Umbilical cord (tissue), 1 donor: Measurements from ENCODE around the gene NXF1. TPM values are rescaled to one million over a fixed set of nuclear protein-coding genes. Genes with fewer than 3 reads are reported as not detected.

Experiments
- total RNA-seq: library from RNA; depleted of rRNA; stranded (reverse); fragments of >200 nt; gene quantifications from one replicate; pipeline ENCODE4 v1.2.3, GENCODE V29; 2014; ENCODE audit warnings: low replicate concordance; ENCODE audit not compliant: insufficient read depth

The NXF1 gene
- total RNA-seq, 1 donor from 2014 or later = 22.6 TPM

Other genes with a start within 250 kb of the NXF1 start
- gene EEF1G, start 231.5 kb downstream of the NXF1 start, total RNA-seq = 944 TPM
- gene TUT1, start 213.9 kb downstream of the NXF1 start, total RNA-seq = 2.4 TPM
- gene MTA2, start 203.6 kb downstream of the NXF1 start, total RNA-seq = 58.3 TPM
- 41.7 TPM for gene EML3, start 192.7 kb downstream of the NXF1 start, total RNA-seq
- gene ROM1, start 192.2 kb downstream of the NXF1 start, total RNA-seq = 8.7 TPM
- 7.9 TPM for gene B3GAT3, start 183.5 kb downstream of the NXF1 start, total RNA-seq
- gene GANAB, start 158.8 kb downstream of the NXF1 start, total RNA-seq = 96.8 TPM
- gene INTS5, start 152.1 kb downstream of the NXF1 start, total RNA-seq = 11.3 TPM
- 14.2 TPM for gene C11orf98, start 140.2 kb downstream of the NXF1 start, total RNA-seq
- 3.1 TPM for gene CSKMT, start 140.1 kb downstream of the NXF1 start, total RNA-seq
- 2.9 TPM for gene UQCC3, start 133.8 kb downstream of the NXF1 start, total RNA-seq
- 0.72 TPM for gene LBHD1, start 133.2 kb downstream of the NXF1 start, total RNA-seq
- 98.0 TPM for gene UBXN1, start 126.4 kb downstream of the NXF1 start, total RNA-seq
- 3.1 TPM for gene LRRN4CL, start 115.9 kb downstream of the NXF1 start, total RNA-seq
- 6.3 TPM for gene BSCL2, start 98.0 kb downstream of the NXF1 start, total RNA-seq
- not detected for gene GNG3, start 97.8 kb downstream of the NXF1 start, total RNA-seq
- gene HNRNPUL2, start 78.0 kb downstream of the NXF1 start, total RNA-seq = 13.5 TPM
- 27.0 TPM for gene TTC9C, start 77.0 kb downstream of the NXF1 start, total RNA-seq
- gene ZBTB3, start 51.3 kb downstream of the NXF1 start, total RNA-seq = 6.5 TPM
- 24.6 TPM for gene POLR2G, start 43.9 kb downstream of the NXF1 start, total RNA-seq
- 10.1 TPM for gene TAF6L, start 34.0 kb downstream of the NXF1 start, total RNA-seq
- 11.1 TPM for gene TMEM179B, start 18.0 kb downstream of the NXF1 start, total RNA-seq
- 33.5 TPM for gene TMEM223, start 13.4 kb downstream of the NXF1 start, total RNA-seq
- 44.3 TPM for gene STX5, start 26.6 kb upstream of the NXF1 start, total RNA-seq
- not detected for gene TEX54, start 27.4 kb upstream of the NXF1 start, total RNA-seq
- 44.3 TPM for gene WDR74, start 34.1 kb upstream of the NXF1 start, total RNA-seq
- 77.0 TPM for gene SLC3A2, start 75.5 kb upstream of the NXF1 start, total RNA-seq
- gene CHRM1, start 115.9 kb upstream of the NXF1 start, total RNA-seq = 2.4 TPM
- gene SLC22A6, start 179.5 kb upstream of the NXF1 start, total RNA-seq = not detected
- gene SLC22A8, start 210.4 kb upstream of the NXF1 start, total RNA-seq = 0.72 TPM